GM12878 (cell line): ENCODE data around the gene CACNA2D3.

Experiments
- CBX5 ChIP-seq: sonication (generic); IDR thresholded peaks from 2 replicates; pipeline ENCODE4 v1.6.1; 2016; ENCODE audit warnings: low read depth, moderate library complexity, mild to moderate bottlenecking, inconsistent platforms
- CEBPB ChIP-seq, 2 experiments: fragments of 150-350 bp in 1 of 2; IDR thresholded peaks; 2 replicates each; pipeline ENCODE4 v1.6.1; 2012 to 2014; ENCODE audit warnings: low read depth in 2 of 2, low read length in 2 of 2, borderline replicate concordance in 1 of 2, inconsistent platforms in 1 of 2
- EZH2 ChIP-seq: IDR thresholded peaks from 2 replicates; pipeline ENCODE4 v1.6.1; 2012; ENCODE audit warnings: low read depth, mild to moderate bottlenecking, control low read depth, inconsistent platforms, low read length, borderline replicate concordance; ENCODE audit not compliant: control insufficient read depth
- HDGF ChIP-seq: fragments of 450-650 bp; IDR thresholded peaks from 2 replicates; pipeline ENCODE4 v1.6.1; 2016; ENCODE audit warnings: antibody characterized with exemption
- JUNB ChIP-seq: IDR thresholded peaks from 2 replicates; pipeline ENCODE4 v1.6.1; 2016; ENCODE audit warnings: antibody characterized with exemption, mild to moderate bottlenecking
- JUND ChIP-seq: IDR thresholded peaks from 2 replicates; pipeline ENCODE4 v1.6.1; 2012; ENCODE audit warnings: low read depth, mild to moderate bottlenecking, low read length, improper control_type of control experiment, moderate library complexity
- KDM1A ChIP-seq: fragments of 200-600 bp; sonication (generic); IDR thresholded peaks from 2 replicates; pipeline ENCODE4 v1.6.1; 2016; ENCODE audit warnings: borderline replicate concordance
- POLR2A ChIP-seq: IDR thresholded peaks from 2 replicates; pipeline ENCODE4 v1.6.1; 2011; ENCODE audit warnings: low read depth, mild to moderate bottlenecking, low read length
- POU2F2 ChIP-seq: IDR thresholded peaks from 3 replicates; pipeline ENCODE4 v1.6.1; 2011; ENCODE audit warnings: low read depth, mild to moderate bottlenecking, low read length, borderline replicate concordance
- TF ChIP-seq, protein P1 (sequence below), 3 experiments: IDR thresholded peaks in 2 of 3; conservative IDR thresholded peaks in 1 of 3; 2 replicates each; pipeline ENCODE4 v1.5.1; 2011; ENCODE audit warnings: low read depth in 3 of 3, low read length in 3 of 3, mild to moderate bottlenecking in 3 of 3, control low read depth in 2 of 3, moderate library complexity in 2 of 3, inconsistent platforms in 1 of 3, mixed read lengths in 1 of 3; ENCODE audit not compliant: control insufficient read depth in 2 of 3, insufficient read depth in 1 of 3; ENCODE audit errors: extremely low read depth in 1 of 3
- TF ChIP-seq, protein P2 (sequence below): IDR thresholded peaks from 2 replicates; pipeline ENCODE4 v1.6.1; 2012; ENCODE audit warnings: mild to moderate bottlenecking, low read depth, low read length
- TF ChIP-seq, protein P3 (sequence below): fragments of 450-650 bp; formaldehyde crosslinking; IDR thresholded peaks from 2 replicates; pipeline ENCODE4 v1.4.0; 2020; ENCODE audit warnings: mild to moderate bottlenecking, moderate library complexity
- TF ChIP-seq, protein P4 (sequence below): IDR thresholded peaks from 2 replicates; pipeline ENCODE4 v1.6.1; 2012; ENCODE audit warnings: low read depth, low read length, improper control_type of control experiment

DNA sequence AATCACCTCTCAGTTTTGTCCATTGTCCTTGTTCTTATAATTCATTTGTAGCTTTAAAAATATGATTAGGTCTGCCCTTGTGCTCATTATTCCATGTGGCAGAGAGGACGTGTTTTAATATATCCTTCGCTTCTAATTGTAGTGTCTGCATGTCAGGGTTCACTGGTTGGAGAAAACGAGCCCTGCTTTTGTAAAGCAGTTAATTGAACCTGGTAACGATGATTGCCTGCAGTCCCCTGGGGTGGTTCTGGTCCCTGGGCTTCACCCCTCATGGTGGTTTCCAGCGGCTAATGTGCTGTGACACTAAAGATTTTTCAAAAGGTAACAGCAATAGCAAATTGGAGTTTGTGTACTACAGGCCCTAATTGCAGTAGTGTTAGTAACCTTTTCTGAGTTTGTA is 299.6 kb downstream of the CACNA2D3 start:
- TF ChIP-seq CEBPB (IDR thresholded peaks at IDR 0.05; ENCODE audit: borderline replicate concordance in 1 of 2, low read depth in 2 of 2, low read length in 2 of 2): no peak
- TF ChIP-seq, protein P1, sequence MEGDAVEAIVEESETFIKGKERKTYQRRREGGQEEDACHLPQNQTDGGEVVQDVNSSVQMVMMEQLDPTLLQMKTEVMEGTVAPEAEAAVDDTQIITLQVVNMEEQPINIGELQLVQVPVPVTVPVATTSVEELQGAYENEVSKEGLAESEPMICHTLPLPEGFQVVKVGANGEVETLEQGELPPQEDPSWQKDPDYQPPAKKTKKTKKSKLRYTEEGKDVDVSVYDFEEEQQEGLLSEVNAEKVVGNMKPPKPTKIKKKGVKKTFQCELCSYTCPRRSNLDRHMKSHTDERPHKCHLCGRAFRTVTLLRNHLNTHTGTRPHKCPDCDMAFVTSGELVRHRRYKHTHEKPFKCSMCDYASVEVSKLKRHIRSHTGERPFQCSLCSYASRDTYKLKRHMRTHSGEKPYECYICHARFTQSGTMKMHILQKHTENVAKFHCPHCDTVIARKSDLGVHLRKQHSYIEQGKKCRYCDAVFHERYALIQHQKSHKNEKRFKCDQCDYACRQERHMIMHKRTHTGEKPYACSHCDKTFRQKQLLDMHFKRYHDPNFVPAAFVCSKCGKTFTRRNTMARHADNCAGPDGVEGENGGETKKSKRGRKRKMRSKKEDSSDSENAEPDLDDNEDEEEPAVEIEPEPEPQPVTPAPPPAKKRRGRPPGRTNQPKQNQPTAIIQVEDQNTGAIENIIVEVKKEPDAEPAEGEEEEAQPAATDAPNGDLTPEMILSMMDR (IDR thresholded peaks at IDR 0.05 in 2 of 3, conservative IDR thresholded peaks at IDR 0.05 in 1 of 3; ENCODE audit: control insufficient read depth in 2 of 3, extremely low read depth in 1 of 3, insufficient read depth in 1 of 3, low read depth in 3 of 3, low read length in 3 of 3): no peak
- no peak for TF ChIP-seq JUNB
- no peak for TF ChIP-seq POLR2A
- no peak for TF ChIP-seq CBX5
- TF ChIP-seq HDGF: no peak
- TF ChIP-seq EZH2: no peak
- no peak for TF ChIP-seq JUND
- TF ChIP-seq, protein P2, sequence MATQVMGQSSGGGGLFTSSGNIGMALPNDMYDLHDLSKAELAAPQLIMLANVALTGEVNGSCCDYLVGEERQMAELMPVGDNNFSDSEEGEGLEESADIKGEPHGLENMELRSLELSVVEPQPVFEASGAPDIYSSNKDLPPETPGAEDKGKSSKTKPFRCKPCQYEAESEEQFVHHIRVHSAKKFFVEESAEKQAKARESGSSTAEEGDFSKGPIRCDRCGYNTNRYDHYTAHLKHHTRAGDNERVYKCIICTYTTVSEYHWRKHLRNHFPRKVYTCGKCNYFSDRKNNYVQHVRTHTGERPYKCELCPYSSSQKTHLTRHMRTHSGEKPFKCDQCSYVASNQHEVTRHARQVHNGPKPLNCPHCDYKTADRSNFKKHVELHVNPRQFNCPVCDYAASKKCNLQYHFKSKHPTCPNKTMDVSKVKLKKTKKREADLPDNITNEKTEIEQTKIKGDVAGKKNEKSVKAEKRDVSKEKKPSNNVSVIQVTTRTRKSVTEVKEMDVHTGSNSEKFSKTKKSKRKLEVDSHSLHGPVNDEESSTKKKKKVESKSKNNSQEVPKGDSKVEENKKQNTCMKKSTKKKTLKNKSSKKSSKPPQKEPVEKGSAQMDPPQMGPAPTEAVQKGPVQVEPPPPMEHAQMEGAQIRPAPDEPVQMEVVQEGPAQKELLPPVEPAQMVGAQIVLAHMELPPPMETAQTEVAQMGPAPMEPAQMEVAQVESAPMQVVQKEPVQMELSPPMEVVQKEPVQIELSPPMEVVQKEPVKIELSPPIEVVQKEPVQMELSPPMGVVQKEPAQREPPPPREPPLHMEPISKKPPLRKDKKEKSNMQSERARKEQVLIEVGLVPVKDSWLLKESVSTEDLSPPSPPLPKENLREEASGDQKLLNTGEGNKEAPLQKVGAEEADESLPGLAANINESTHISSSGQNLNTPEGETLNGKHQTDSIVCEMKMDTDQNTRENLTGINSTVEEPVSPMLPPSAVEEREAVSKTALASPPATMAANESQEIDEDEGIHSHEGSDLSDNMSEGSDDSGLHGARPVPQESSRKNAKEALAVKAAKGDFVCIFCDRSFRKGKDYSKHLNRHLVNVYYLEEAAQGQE: no peak
- TF ChIP-seq POU2F2: no peak
- TF ChIP-seq KDM1A: no peak
- TF ChIP-seq, protein P3, sequence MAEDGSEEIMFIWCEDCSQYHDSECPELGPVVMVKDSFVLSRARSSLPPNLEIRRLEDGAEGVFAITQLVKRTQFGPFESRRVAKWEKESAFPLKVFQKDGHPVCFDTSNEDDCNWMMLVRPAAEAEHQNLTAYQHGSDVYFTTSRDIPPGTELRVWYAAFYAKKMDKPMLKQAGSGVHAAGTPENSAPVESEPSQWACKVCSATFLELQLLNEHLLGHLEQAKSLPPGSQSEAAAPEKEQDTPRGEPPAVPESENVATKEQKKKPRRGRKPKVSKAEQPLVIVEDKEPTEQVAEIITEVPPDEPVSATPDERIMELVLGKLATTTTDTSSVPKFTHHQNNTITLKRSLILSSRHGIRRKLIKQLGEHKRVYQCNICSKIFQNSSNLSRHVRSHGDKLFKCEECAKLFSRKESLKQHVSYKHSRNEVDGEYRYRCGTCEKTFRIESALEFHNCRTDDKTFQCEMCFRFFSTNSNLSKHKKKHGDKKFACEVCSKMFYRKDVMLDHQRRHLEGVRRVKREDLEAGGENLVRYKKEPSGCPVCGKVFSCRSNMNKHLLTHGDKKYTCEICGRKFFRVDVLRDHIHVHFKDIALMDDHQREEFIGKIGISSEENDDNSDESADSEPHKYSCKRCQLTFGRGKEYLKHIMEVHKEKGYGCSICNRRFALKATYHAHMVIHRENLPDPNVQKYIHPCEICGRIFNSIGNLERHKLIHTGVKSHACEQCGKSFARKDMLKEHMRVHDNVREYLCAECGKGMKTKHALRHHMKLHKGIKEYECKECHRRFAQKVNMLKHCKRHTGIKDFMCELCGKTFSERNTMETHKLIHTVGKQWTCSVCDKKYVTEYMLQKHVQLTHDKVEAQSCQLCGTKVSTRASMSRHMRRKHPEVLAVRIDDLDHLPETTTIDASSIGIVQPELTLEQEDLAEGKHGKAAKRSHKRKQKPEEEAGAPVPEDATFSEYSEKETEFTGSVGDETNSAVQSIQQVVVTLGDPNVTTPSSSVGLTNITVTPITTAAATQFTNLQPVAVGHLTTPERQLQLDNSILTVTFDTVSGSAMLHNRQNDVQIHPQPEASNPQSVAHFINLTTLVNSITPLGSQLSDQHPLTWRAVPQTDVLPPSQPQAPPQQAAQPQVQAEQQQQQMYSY (CRISPR knock-in tag): no peak
- TF ChIP-seq, protein P4, sequence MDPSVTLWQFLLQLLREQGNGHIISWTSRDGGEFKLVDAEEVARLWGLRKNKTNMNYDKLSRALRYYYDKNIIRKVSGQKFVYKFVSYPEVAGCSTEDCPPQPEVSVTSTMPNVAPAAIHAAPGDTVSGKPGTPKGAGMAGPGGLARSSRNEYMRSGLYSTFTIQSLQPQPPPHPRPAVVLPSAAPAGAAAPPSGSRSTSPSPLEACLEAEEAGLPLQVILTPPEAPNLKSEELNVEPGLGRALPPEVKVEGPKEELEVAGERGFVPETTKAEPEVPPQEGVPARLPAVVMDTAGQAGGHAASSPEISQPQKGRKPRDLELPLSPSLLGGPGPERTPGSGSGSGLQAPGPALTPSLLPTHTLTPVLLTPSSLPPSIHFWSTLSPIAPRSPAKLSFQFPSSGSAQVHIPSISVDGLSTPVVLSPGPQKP: no peak
